PC-9 (cell line): Measurements from ENCODE around the gene KCTD13. TPM values are rescaled to one million over a fixed set of nuclear protein-coding genes. Genes with fewer than 3 reads are reported as not detected.

ENCODE experiments used
- BruUV-seq: library from RNA; stranded (reverse); fragments of 400-500 nt; replicated peaks from 2 replicates; lab custom pipeline; 2021; lab: Mats Ljungman, UMichigan
- CTCF ChIA-PET: fragments of 300-600 bp; sonication (Branson Sonifier 250); formaldehyde crosslinking; loops from one replicate; lab custom pipeline; 2022; ENCODE audit warnings: antibody characterized with exemption; lab: Charles Lee
- POLR2A ChIA-PET: fragments of 300-600 bp; sonication (Branson Sonifier 250); formaldehyde crosslinking; loops from one replicate; lab custom pipeline; 2022; ENCODE audit warnings: antibody characterized with exemption; ENCODE audit not compliant: unreplicated experiment; lab: Charles Lee
- DNase-seq, 2 experiments: peaks; one replicate each; pipeline versions ENCODE4 v3.0.0 to v3.0.0-alpha.2; 2015 to 2022; ENCODE audit warnings: mixed read lengths in 1 of 2
- H2AFZ ChIP-seq: fragments of 200-600 bp; sonication (generic); 2 replicates; pipeline ENCODE4 v1.8.1; 2017; ENCODE audit warnings: antibody characterized with exemption
- H3F3A ChIP-seq: fragments of 200-600 bp; sonication (generic); 2 replicates; pipeline ENCODE4 v1.8.1; 2017; ENCODE audit warnings: antibody characterized with exemption, mild to moderate bottlenecking, low read depth; ENCODE audit not compliant: insufficient read depth
- H3K27ac ChIP-seq: fragments of 200-600 bp; sonication (generic); 2 replicates; pipeline ENCODE4 v1.6.1; 2016; ENCODE audit warnings: mixed run types
- H3K27me3 ChIP-seq: fragments of 200-600 bp; sonication (generic); 2 replicates; pipeline ENCODE4 v1.6.1; 2016; ENCODE audit warnings: low read depth, mixed run types; ENCODE audit not compliant: insufficient read depth
- H3K36me3 ChIP-seq: fragments of 200-600 bp; sonication (generic); 2 replicates; pipeline ENCODE4 v1.6.1; 2016; ENCODE audit warnings: low read depth, mixed run types
- H3K4me1 ChIP-seq: fragments of 200-600 bp; sonication (generic); replicated peaks from 2 replicates; pipeline ENCODE4 v1.6.1; 2016; ENCODE audit warnings: mixed run types; ENCODE audit not compliant: insufficient read depth
- H3K4me2 ChIP-seq: fragments of 200-600 bp; sonication (generic); 2 replicates; pipeline ENCODE4 v1.6.1; 2017; ENCODE audit warnings: mixed run types
- H3K4me3 ChIP-seq: fragments of 200-600 bp; sonication (generic); 2 replicates; pipeline ENCODE4 v1.6.1; 2016; ENCODE audit warnings: mixed run types
- H3K79me2 ChIP-seq: fragments of 200-600 bp; sonication (generic); 2 replicates; pipeline ENCODE4 v1.6.1; 2017; ENCODE audit warnings: low read depth, mixed run types
- H3K9me2 ChIP-seq: fragments of 200-600 bp; sonication (generic); 2 replicates; pipeline ENCODE4 v1.8.1; 2017; ENCODE audit warnings: mild to moderate bottlenecking; ENCODE audit not compliant: insufficient read depth
- H3K9me3 ChIP-seq: fragments of 200-600 bp; sonication (generic); 2 replicates; pipeline ENCODE4 v1.8.1; 2016; ENCODE audit warnings: low read depth; ENCODE audit not compliant: insufficient read depth
- H4K20me1 ChIP-seq: fragments of 200-600 bp; sonication (generic); 2 replicates; pipeline ENCODE4 v1.8.1; 2017; ENCODE audit not compliant: insufficient read depth
- CTCF ChIP-seq: fragments of 200-600 bp; sonication (generic); conservative IDR thresholded peaks from 2 replicates; pipeline ENCODE4 v1.6.1; 2017; ENCODE audit warnings: mixed run types, antibody characterized with exemption, mild to moderate bottlenecking, moderate library complexity
- EZH2 ChIP-seq: fragments of 200-600 bp; sonication (generic); IDR thresholded peaks from 2 replicates; pipeline ENCODE4 v1.8.0; 2017; ENCODE audit warnings: antibody characterized with exemption, low read depth
- intact Hi-C: fragments of 100-400 bp; cut with micrococcal nuclease; formaldehyde crosslinking; loops from one replicate; pipeline ENCODE4 v1.10.0; 2022; ENCODE audit not compliant: unreplicated experiment
- total RNA-seq: library from RNA; stranded (reverse); gene quantifications from 2 replicates; pipeline ENCODE4 v1.2.3, GENCODE V29; 2021

KCTD13 gene
- total RNA-seq, 1 experiment from 2014 or later: 52.7 TPM

GRCh38 chr16:29972992-29973383, 47.0 kb upstream of the KCTD13 start:
- Histone ChIP-seq H4K20me1 (peaks cover 21% of the 10 kb centered on the region; the same call in 1 of the 2 replicates), H3K4me1 (peaks cover 19% of the 10 kb centered on the region), H3K4me2 (0 out of 2 replicates have a peak overlapping the region, but pooled peaks have one; percentile 17), H2AFZ (peak overlapping the region; percentile 52; the same call in 1 of the 2 replicates), H3K36me3 (no peaks in the 10 kb centered on the region), H3F3A (peaks cover 15% of the 10 kb centered on the region; the same call in 1 of the 2 replicates), H3K9me3 (no peaks in the 10 kb centered on the region), H3K79me2 (peaks cover 41% of the 10 kb centered on the region), H3K4me3 (peak overlapping the region; percentile 7; the same call in 1 of the 2 replicates), H3K27me3 (no peaks in the 10 kb centered on the region), H3K9me2 (no peaks in the 10 kb centered on the region), H3K27ac (no peak overlapping the region)
- intact Hi-C loops: loop anchor here (1.0 kb wide), 5 partner anchors 29 to 168 kb away; partner anchors contain the start of genes ASPHD1, CDIPT and KCTD13
- TF ChIP-seq EZH2 (no peak), CTCF (no peak)
- ChIA-PET POLR2A (interaction anchor here (0.6 to 1.7 kb wide), 21 partner anchors 10 to 1273 kb away, joined by 3 to 30 read pairs (median 5); partner anchors contain the start of genes ALDOA, ASPHD1, CDIPT and HIRIP3), CTCF (interaction anchor here (0.6 to 1.2 kb wide), 8 partner anchors 11 to 125 kb away, joined by 3 to 6 read pairs (median 4); partner anchors contain the start of genes ASPHD1, HIRIP3, KCTD13 and SEZ6L2)
- BruUV-seq: no TSS peak
- no peak for DNase-seq

DNA sequence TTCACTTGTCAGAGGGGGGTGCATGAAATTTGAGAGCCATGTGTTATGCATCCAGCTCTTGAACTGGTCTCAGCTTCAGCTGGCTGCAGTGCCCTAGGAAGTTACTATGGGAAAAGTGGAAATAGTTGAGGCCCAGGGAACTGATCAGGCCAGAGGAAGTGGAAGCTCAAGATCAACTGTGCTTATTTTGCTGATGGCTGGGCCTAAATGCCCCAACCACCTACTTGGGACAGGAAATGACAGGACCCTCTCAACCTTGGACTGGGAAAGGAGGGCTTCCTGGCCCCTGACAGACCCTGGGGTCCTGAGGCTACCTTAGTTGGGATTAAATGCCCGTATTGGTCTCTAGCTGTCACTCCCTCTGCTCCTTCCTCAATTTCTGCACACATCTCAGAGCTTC, 46.5 kb upstream of the KCTD13 start:
- Histone ChIP-seq H3K4me2 (no peak overlapping the region), H3K9me3 (no peaks in the 10 kb centered on the region), H3K4me1 (peaks cover 19% of the 10 kb centered on the region), H2AFZ (no peak overlapping the region), H4K20me1 (peaks cover 20% of the 10 kb centered on the region; the same call in 1 of the 2 replicates), H3K27ac (no peak overlapping the region), H3K36me3 (no peaks in the 10 kb centered on the region), H3K4me3 (no peak overlapping the region), H3K79me2 (peaks cover 36% of the 10 kb centered on the region), H3K9me2 (no peaks in the 10 kb centered on the region), H3K27me3 (no peaks in the 10 kb centered on the region), H3F3A (peaks cover 15% of the 10 kb centered on the region; the same call in 1 of the 2 replicates)
- TF ChIP-seq EZH2 (no peak), CTCF (no peak)
- no TSS peak for BruUV-seq
- no peak for DNase-seq
- intact Hi-C loops: no loop called here
- CTCF ChIA-PET: interaction anchor here (0.6 to 0.9 kb wide), 2 partner anchors 46 to 52 kb away, joined by 4 to 5 read pairs; partner anchors contain the start of gene KCTD13
- POLR2A ChIA-PET: interaction anchor here (0.6 to 0.7 kb wide), 2 partner anchors 316 to 398 kb away, joined by 4 to 9 read pairs; no protein-coding TSS in a partner anchor

GRCh38 chr16:29971304-29971703, 45.3 kb upstream of the KCTD13 start:
- Histone ChIP-seq H3K4me3 (no peak overlapping the region), H2AFZ (no peak overlapping the region), H3K27me3 (no peaks in the 10 kb centered on the region), H3F3A (peaks cover 15% of the 10 kb centered on the region; the same call in 1 of the 2 replicates), H3K79me2 (peaks cover 24% of the 10 kb centered on the region), H3K9me3 (no peaks in the 10 kb centered on the region), H3K36me3 (no peaks in the 10 kb centered on the region), H3K4me2 (no peak overlapping the region), H4K20me1 (peaks cover 11% of the 10 kb centered on the region; the same call in 1 of the 2 replicates), H3K4me1 (peaks cover 16% of the 10 kb centered on the region), H3K9me2 (no peaks in the 10 kb centered on the region), H3K27ac (no peak overlapping the region)
- BruUV-seq: no TSS peak
- ChIA-PET CTCF (no interaction called here), POLR2A (no interaction called here)
- intact Hi-C loops: no loop called here
- no peak for DNase-seq
- no peak for TF ChIP-seq CTCF
- no peak for TF ChIP-seq EZH2
